HEK293 (cell line): ENCODE data around the gene AK5.

Experiments used
- CTCF ChIA-PET: fragments of 350-600 bp; formaldehyde crosslinking; extraction: SDS; loops from one replicate; lab custom pipeline; 2021; ENCODE audit warnings: antibody characterized with exemption; lab: Yijun Ruan, JAX
- POLR2A ChIA-PET: fragments of 300-600 bp; formaldehyde crosslinking; extraction: SDS; loops from one replicate; lab custom pipeline; 2020; ENCODE audit warnings: antibody characterized with exemption, inconsistent platforms; lab: Yijun Ruan, JAX
- H3K27ac ChIP-seq: fragments of 200-500 bp; sonication (Bioruptor generic); 2 replicates; pipeline ENCODE4 v1.5.1; 2014; ENCODE audit warnings: low read depth, low read length, control low read depth, inconsistent platforms; ENCODE audit errors: extremely low read depth
- H3K36me3 ChIP-seq, 2 experiments: fragments of 200-500 bp in 1 of 2; sonication (Bioruptor generic) in 1 of 2; 1 replicate in 1 of 2; 2 replicates in 1 of 2; pipeline ENCODE4 v1.5.1; 2014 to 2017; ENCODE audit warnings: inconsistent platforms in 2 of 2, low read length in 2 of 2; ENCODE audit not compliant: control insufficient read depth in 2 of 2, insufficient read depth in 1 of 2
- H3K4me1 ChIP-seq: fragments of 200-500 bp; sonication (Bioruptor generic); 2 replicates; pipeline ENCODE4 v1.5.1; 2014; ENCODE audit warnings: mild to moderate bottlenecking, low read length, inconsistent platforms; ENCODE audit not compliant: control insufficient read depth, insufficient read depth
- H3K4me3 ChIP-seq: 2 replicates; pipeline ENCODE4 v1.5.1; 2011; ENCODE audit warnings: low read depth, mild to moderate bottlenecking, control low read depth, low read length, moderate library complexity
- H3K9me3 ChIP-seq: fragments of 200-500 bp; sonication (Bioruptor generic); 2 replicates; pipeline ENCODE4 v1.5.1; 2014; ENCODE audit warnings: low read depth, low read length, inconsistent platforms; ENCODE audit not compliant: control insufficient read depth, insufficient read depth
- KLF7 ChIP-seq: fragments of 450-650 bp; formaldehyde crosslinking; IDR thresholded peaks from 2 replicates; pipeline ENCODE4 v1.5.1; 2016; ENCODE audit warnings: missing biosample characterization, missing genetic modification characterization, borderline replicate concordance
- MZF1 ChIP-seq: fragments of 450-650 bp; formaldehyde crosslinking; IDR thresholded peaks from 2 replicates; pipeline ENCODE4 v1.5.1; 2017; ENCODE audit warnings: missing biosample characterization, missing genetic modification characterization, borderline replicate concordance
- SCRT2 ChIP-seq: fragments of 450-650 bp; formaldehyde crosslinking; IDR thresholded peaks from 2 replicates; pipeline ENCODE4 v1.5.1; 2016; ENCODE audit warnings: missing biosample characterization, missing genetic modification characterization
- SP7 ChIP-seq: fragments of 450-650 bp; formaldehyde crosslinking; IDR thresholded peaks from 2 replicates; pipeline ENCODE4 v1.5.1; 2016; ENCODE audit warnings: missing biosample characterization, missing genetic modification characterization
- TCF7L2 ChIP-seq: IDR thresholded peaks from 2 replicates; pipeline ENCODE4 v1.6.1; 2011; ENCODE audit warnings: low read depth, mild to moderate bottlenecking, inconsistent platforms, low read length, moderate library complexity, borderline replicate concordance
- ZFP37 ChIP-seq: fragments of 450-650 bp; formaldehyde crosslinking; IDR thresholded peaks from 2 replicates; pipeline ENCODE4 v1.5.1; 2016; ENCODE audit warnings: missing biosample characterization, missing genetic modification characterization
- ZNF10 ChIP-seq: fragments of 450-650 bp; formaldehyde crosslinking; IDR thresholded peaks from 2 replicates; pipeline ENCODE4 v1.5.1; 2017; ENCODE audit warnings: missing biosample characterization, missing genetic modification characterization
- ZNF24 ChIP-seq: fragments of 450-650 bp; formaldehyde crosslinking; IDR thresholded peaks from 2 replicates; pipeline ENCODE4 v1.5.1; 2016; ENCODE audit warnings: missing biosample characterization, missing genetic modification characterization
- ZNF514 ChIP-seq: fragments of 450-650 bp; formaldehyde crosslinking; IDR thresholded peaks from 2 replicates; pipeline ENCODE4 v1.5.1; 2016; ENCODE audit warnings: missing biosample characterization, missing genetic modification characterization
- ZNF555 ChIP-seq: fragments of 450-650 bp; formaldehyde crosslinking; conservative IDR thresholded peaks from 2 replicates; pipeline ENCODE4 v1.5.1; 2017; ENCODE audit warnings: missing biosample characterization, mild to moderate bottlenecking, missing genetic modification characterization, inconsistent platforms
- ZNF558 ChIP-seq: fragments of 450-650 bp; formaldehyde crosslinking; IDR thresholded peaks from 2 replicates; pipeline ENCODE4 v1.5.1; 2016; ENCODE audit warnings: missing biosample characterization, missing genetic modification characterization
- ZNF561 ChIP-seq: fragments of 450-650 bp; IDR thresholded peaks from 2 replicates; pipeline ENCODE4 v1.5.1; 2018; ENCODE audit warnings: missing biosample characterization, missing genetic modification characterization, borderline replicate concordance
- ZNF610 ChIP-seq: fragments of 450-650 bp; formaldehyde crosslinking; IDR thresholded peaks from 2 replicates; pipeline ENCODE4 v1.5.1; 2016; ENCODE audit warnings: missing biosample characterization, missing genetic modification characterization, borderline replicate concordance
- ZNF629 ChIP-seq: fragments of 450-650 bp; formaldehyde crosslinking; IDR thresholded peaks from 2 replicates; pipeline ENCODE4 v1.5.1; 2017; ENCODE audit warnings: missing biosample characterization, missing genetic modification characterization
- ZNF654 ChIP-seq: fragments of 450-650 bp; formaldehyde crosslinking; IDR thresholded peaks from 2 replicates; pipeline ENCODE4 v1.5.1; 2016; ENCODE audit warnings: low read depth, missing biosample characterization, missing genetic modification characterization
- ZNF658 ChIP-seq: fragments of 450-650 bp; formaldehyde crosslinking; IDR thresholded peaks from 2 replicates; pipeline ENCODE4; 2016; ENCODE audit warnings: missing biosample characterization, missing genetic modification characterization
- ZNF707 ChIP-seq: fragments of 450-650 bp; formaldehyde crosslinking; IDR thresholded peaks from 2 replicates; pipeline ENCODE4 v1.5.1; 2016; ENCODE audit warnings: missing biosample characterization, missing genetic modification characterization
- ZNF776 ChIP-seq: fragments of 450-650 bp; formaldehyde crosslinking; IDR thresholded peaks from 2 replicates; pipeline ENCODE4 v1.5.0; 2017; ENCODE audit warnings: missing biosample characterization, missing genetic modification characterization, borderline replicate concordance
- ZNF791 ChIP-seq: fragments of 450-650 bp; formaldehyde crosslinking; IDR thresholded peaks from 2 replicates; pipeline ENCODE4 v1.5.1; 2016; ENCODE audit warnings: missing biosample characterization, missing genetic modification characterization
- ZNF830 ChIP-seq: fragments of 450-650 bp; IDR thresholded peaks from 2 replicates; pipeline ENCODE4 v1.5.0; 2018; ENCODE audit warnings: missing biosample characterization, missing genetic modification characterization, low read depth, mild to moderate bottlenecking, moderate library complexity
- TF ChIP-seq, protein P1 (sequence below): IDR thresholded peaks from 2 replicates; pipeline ENCODE4 v1.6.1; 2011; ENCODE audit warnings: mild to moderate bottlenecking, low read depth, low read length, borderline replicate concordance
- TF ChIP-seq, protein P2 (sequence below): fragments of 450-650 bp; formaldehyde crosslinking; conservative IDR thresholded peaks from 2 replicates; pipeline ENCODE4 v1.5.1; 2016; ENCODE audit warnings: low read depth, missing biosample characterization, missing genetic modification characterization
- TF ChIP-seq, protein P3 (sequence below): fragments of 450-650 bp; formaldehyde crosslinking; IDR thresholded peaks from 2 replicates; pipeline ENCODE4 v1.5.1; 2017; ENCODE audit warnings: missing biosample characterization, missing genetic modification characterization
- TF ChIP-seq, protein P4 (sequence below): fragments of 450-650 bp; formaldehyde crosslinking; IDR thresholded peaks from 2 replicates; pipeline ENCODE4 v1.5.1; 2016; ENCODE audit warnings: missing biosample characterization, missing genetic modification characterization

Gene AK5

DNA sequence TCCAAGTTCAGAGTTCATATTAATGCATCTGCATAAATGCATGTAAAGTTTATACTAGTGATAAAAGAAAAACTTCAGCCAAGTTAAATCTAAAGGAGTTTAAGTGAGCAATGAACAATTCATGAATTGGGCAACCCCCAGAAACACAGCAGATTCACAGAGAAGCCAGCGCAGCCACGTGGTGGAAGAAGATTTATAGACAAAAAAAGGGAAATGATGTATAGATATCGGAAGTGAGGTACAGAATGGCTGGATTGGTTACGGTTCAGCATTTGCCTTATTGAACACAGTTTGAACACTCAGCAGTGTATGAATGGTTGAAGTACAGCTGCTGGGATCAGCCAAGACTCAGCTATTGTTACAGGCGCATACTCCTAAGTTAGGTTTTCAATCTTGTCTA, 5.7 kb downstream of the AK5 start:
- no peak overlapping the region for H3K4me3 ChIP-seq
- H3K36me3 ChIP-seq, result no peaks in the 10 kb centered on the region
- no peaks in the 10 kb centered on the region for H3K4me1 ChIP-seq
- H3K9me3 ChIP-seq, result no peaks in the 10 kb centered on the region
- no peak overlapping the region for H3K27ac ChIP-seq
- TF ChIP-seq ZNF791 (tag by site-specific recombination), result no peak
- CTCF ChIA-PET, result no interaction called here
- POLR2A ChIA-PET, result no interaction called here

DNA sequence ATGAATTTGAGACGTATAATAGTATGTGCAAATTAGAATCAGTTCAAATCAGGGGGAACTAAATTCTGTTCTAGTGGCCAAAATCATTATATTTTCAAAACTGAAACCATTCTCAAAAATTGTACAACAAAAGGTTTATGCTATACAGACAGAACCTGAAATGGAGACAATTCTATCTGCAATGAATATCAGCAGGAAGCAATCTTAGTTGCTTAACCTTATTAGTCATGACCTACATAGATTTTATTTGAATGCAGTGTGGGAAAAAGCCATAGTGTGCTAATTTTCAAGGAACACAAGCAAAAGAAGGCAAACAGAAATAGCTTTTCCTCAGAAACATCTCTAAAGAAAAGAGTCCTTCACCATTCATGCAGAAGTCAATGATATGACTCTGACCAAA, 6.5 kb downstream of the AK5 start:
- POLR2A ChIA-PET, result no interaction called here
- Histone ChIP-seq H3K4me3 (no peak overlapping the region), H3K9me3 (no peaks in the 10 kb centered on the region), H3K36me3 (no peaks in the 10 kb centered on the region), H3K4me1 (no peaks in the 10 kb centered on the region), H3K27ac (no peak overlapping the region)
- CTCF ChIA-PET, result no interaction called here
- TF ChIP-seq ZNF10 (tag by site-specific recombination), result no peak
- TF ChIP-seq SCRT2, result no peak
- no peak for TF ChIP-seq ZNF561 (tag by site-specific recombination)
- TF ChIP-seq, protein P1, sequence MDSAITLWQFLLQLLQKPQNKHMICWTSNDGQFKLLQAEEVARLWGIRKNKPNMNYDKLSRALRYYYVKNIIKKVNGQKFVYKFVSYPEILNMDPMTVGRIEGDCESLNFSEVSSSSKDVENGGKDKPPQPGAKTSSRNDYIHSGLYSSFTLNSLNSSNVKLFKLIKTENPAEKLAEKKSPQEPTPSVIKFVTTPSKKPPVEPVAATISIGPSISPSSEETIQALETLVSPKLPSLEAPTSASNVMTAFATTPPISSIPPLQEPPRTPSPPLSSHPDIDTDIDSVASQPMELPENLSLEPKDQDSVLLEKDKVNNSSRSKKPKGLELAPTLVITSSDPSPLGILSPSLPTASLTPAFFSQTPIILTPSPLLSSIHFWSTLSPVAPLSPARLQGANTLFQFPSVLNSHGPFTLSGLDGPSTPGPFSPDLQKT, result no peak
- TF ChIP-seq SP7, result no peak
- TF ChIP-seq MZF1 (tag by site-specific recombination), result no peak
- TF ChIP-seq ZNF776, result no peak
- TF ChIP-seq ZNF610 (tag by site-specific recombination), result no peak
- no peak for TF ChIP-seq KLF7 (tag by site-specific recombination)
- TF ChIP-seq ZNF707 (tag by site-specific recombination), result no peak

DNA sequence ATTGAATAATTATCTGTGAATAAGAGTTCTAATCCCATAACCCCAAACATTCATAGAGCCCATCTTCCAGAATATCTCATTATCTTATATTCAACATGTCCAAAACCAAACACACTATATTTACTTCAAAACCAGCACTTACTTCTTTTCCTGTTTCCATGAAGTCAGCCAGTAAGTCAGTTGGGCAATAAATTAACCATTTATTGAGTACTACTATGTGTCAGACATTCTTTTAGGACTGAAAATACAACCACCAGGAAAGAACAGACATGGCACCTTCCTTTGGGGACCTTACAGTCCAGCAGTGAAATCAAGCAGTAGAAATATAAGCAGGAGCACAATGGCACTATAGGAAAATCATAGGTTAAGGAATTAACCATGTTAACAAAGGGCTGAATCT, 8.8 kb downstream of the AK5 start:
- H3K36me3 ChIP-seq, result no peaks in the 10 kb centered on the region
- POLR2A ChIA-PET, result no interaction called here
- TF ChIP-seq ZNF24 (tag by site-specific recombination) (no peak), ZFP37 (no peak), ZNF558 (tag by site-specific recombination) (no peak), ZNF707 (tag by site-specific recombination) (no peak), ZNF658 (tag by site-specific recombination) (no peak), ZNF514 (tag by site-specific recombination) (no peak), TCF7L2 (no peak), ZNF555 (tag by site-specific recombination) (no peak), ZNF830 (tag by site-specific recombination) (no peak), ZNF629 (tag by site-specific recombination) (no peak), ZNF654 (tag by site-specific recombination) (no peak)
- TF ChIP-seq, protein P2, sequence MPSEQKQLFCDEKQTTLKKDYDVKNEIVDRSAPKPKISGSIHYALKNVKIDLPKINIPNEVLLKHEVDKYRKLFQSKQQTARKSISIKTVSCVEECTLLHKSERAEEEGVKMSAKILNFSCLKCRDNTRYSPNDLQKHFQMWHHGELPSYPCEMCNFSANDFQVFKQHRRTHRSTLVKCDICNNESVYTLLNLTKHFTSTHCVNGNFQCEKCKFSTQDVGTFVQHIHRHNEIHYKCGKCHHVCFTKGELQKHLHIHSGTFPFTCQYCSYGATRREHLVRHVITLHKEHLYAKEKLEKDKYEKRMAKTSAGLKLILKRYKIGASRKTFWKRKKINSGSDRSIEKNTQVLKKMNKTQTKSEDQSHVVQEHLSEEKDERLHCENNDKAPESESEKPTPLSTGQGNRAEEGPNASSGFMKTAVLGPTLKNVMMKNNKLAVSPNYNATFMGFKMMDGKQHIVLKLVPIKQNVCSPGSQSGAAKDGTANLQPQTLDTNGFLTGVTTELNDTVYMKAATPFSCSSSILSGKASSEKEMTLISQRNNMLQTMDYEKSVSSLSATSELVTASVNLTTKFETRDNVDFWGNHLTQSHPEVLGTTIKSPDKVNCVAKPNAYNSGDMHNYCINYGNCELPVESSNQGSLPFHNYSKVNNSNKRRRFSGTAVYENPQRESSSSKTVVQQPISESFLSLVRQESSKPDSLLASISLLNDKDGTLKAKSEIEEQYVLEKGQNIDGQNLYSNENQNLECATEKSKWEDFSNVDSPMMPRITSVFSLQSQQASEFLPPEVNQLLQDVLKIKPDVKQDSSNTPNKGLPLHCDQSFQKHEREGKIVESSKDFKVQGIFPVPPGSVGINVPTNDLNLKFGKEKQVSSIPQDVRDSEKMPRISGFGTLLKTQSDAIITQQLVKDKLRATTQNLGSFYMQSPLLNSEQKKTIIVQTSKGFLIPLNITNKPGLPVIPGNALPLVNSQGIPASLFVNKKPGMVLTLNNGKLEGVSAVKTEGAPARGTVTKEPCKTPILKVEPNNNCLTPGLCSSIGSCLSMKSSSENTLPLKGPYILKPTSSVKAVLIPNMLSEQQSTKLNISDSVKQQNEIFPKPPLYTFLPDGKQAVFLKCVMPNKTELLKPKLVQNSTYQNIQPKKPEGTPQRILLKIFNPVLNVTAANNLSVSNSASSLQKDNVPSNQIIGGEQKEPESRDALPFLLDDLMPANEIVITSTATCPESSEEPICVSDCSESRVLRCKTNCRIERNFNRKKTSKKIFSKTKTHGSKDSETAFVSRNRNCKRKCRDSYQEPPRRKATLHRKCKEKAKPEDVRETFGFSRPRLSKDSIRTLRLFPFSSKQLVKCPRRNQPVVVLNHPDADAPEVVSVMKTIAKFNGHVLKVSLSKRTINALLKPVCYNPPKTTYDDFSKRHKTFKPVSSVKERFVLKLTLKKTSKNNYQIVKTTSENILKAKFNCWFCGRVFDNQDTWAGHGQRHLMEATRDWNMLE, result no peak
- TF ChIP-seq, protein P3, sequence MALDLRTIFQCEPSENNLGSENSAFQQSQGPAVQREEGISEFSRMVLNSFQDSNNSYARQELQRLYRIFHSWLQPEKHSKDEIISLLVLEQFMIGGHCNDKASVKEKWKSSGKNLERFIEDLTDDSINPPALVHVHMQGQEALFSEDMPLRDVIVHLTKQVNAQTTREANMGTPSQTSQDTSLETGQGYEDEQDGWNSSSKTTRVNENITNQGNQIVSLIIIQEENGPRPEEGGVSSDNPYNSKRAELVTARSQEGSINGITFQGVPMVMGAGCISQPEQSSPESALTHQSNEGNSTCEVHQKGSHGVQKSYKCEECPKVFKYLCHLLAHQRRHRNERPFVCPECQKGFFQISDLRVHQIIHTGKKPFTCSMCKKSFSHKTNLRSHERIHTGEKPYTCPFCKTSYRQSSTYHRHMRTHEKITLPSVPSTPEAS (tag by site-specific recombination), result no peak
- TF ChIP-seq, protein P4, sequence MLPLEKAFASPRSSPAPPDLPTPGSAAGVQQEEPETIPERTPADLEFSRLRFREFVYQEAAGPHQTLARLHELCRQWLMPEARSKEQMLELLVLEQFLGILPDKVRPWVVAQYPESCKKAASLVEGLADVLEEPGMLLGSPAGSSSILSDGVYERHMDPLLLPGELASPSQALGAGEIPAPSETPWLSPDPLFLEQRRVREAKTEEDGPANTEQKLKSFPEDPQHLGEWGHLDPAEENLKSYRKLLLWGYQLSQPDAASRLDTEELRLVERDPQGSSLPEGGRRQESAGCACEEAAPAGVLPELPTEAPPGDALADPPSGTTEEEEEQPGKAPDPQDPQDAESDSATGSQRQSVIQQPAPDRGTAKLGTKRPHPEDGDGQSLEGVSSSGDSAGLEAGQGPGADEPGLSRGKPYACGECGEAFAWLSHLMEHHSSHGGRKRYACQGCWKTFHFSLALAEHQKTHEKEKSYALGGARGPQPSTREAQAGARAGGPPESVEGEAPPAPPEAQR (tag by site-specific recombination), result no peak
- TF ChIP-seq, all 188 proteins: peak for 0
- H3K4me3 ChIP-seq, result no peak overlapping the region
- H3K4me1 ChIP-seq, result no peaks in the 10 kb centered on the region
- H3K27ac ChIP-seq, result no peak overlapping the region
- no peaks in the 10 kb centered on the region for H3K9me3 ChIP-seq
- CTCF ChIA-PET, result no interaction called here
